H1 (cell line): ENCODE results near the gene CCL15. TPM values are rescaled to one million over a fixed set of nuclear protein-coding genes. Genes with fewer than 3 reads are reported as not detected.

ENCODE experiments used
- CTCF ChIA-PET: fragments of 300-600 bp; sonication (Branson Sonifier 250); formaldehyde crosslinking; loops from one replicate; lab custom pipeline; 2021; ENCODE audit not compliant: partially characterized antibody; lab: Charles Lee
- POLR2A ChIA-PET: fragments of 300-600 bp; sonication (Branson Sonifier 250); formaldehyde crosslinking; loops from one replicate; lab custom pipeline; 2021; ENCODE audit warnings: inconsistent platforms; ENCODE audit not compliant: partially characterized antibody; lab: Charles Lee
- DNase-seq, 2 experiments: peaks; one replicate each; pipeline versions ENCODE4 v3.0.0 to v3.0.0-alpha.2; 2010 to 2022; ENCODE audit warnings: low spot score in 2 of 2, low read depth in 1 of 2, mixed read lengths in 1 of 2
- FAIRE-seq: peaks from 2 replicates; lab custom pipeline; 2011; peaks lifted over from hg19 to GRCh38; lab: Jason Lieb, UNC
- H2AFZ ChIP-seq: 2 replicates; pipeline ENCODE4 v1.8.1; 2012; ENCODE audit warnings: low read length, inconsistent platforms
- H2AK5ac ChIP-seq: 2 replicates; pipeline ENCODE4 v1.6.1; 2013; ENCODE audit warnings: low read depth, low read length
- H2BK120ac ChIP-seq: replicated peaks from 2 replicates; pipeline ENCODE3; 2013; ENCODE audit warnings: low read depth, low read length, inconsistent platforms
- H2BK12ac ChIP-seq: 2 replicates; pipeline ENCODE4 v1.6.1; 2013; ENCODE audit warnings: low read depth, low read length
- H2BK15ac ChIP-seq: 2 replicates; pipeline ENCODE4 v1.6.1; 2013; ENCODE audit warnings: low read length
- H2BK20ac ChIP-seq: 2 replicates; pipeline ENCODE4 v1.6.1; 2013; ENCODE audit warnings: low read length
- H2BK5ac ChIP-seq: 2 replicates; pipeline ENCODE4 v1.6.1; 2013; ENCODE audit warnings: low read depth, low read length
- H3K14ac ChIP-seq: 2 replicates; pipeline ENCODE4 v1.6.1; 2013; ENCODE audit warnings: inconsistent platforms; ENCODE audit not compliant: insufficient read length
- H3K18ac ChIP-seq: 2 replicates; pipeline ENCODE4 v1.6.1; 2013; ENCODE audit warnings: low read length; ENCODE audit errors: extremely low read depth
- H3K23ac ChIP-seq: 2 replicates; pipeline ENCODE4 v1.6.1; 2013; ENCODE audit warnings: inconsistent platforms; ENCODE audit not compliant: insufficient read length
- H3K23me2 ChIP-seq: 2 replicates; pipeline ENCODE4 v1.6.1; 2013; ENCODE audit warnings: low read depth, low read length
- H3K27ac ChIP-seq: 2 replicates; pipeline ENCODE4 v1.6.1; 2011; ENCODE audit warnings: low read depth, low read length, inconsistent platforms
- H3K27me3 ChIP-seq, 4 experiments: replicated peaks in 1 of 4; 1 replicate in 1 of 4; 2 replicates in 3 of 4; pipeline versions ENCODE4 v1.6.1 to v1.8.1; 2011 to 2013; ENCODE audit warnings: low read length in 3 of 4, mild to moderate bottlenecking in 3 of 4, inconsistent platforms in 2 of 4, mixed read lengths in 2 of 4, moderate library complexity in 1 of 4; ENCODE audit not compliant: control insufficient read depth in 3 of 4, insufficient read depth in 3 of 4; ENCODE audit errors: extremely low read depth in 1 of 4
- H3K36me3 ChIP-seq, 4 experiments: 2 replicates each; pipeline versions ENCODE4 v1.6.1 to v1.8.1; 2011 to 2013; ENCODE audit warnings: mild to moderate bottlenecking in 4 of 4, low read length in 3 of 4, moderate library complexity in 2 of 4, control low read depth in 1 of 4, inconsistent platforms in 1 of 4; ENCODE audit not compliant: insufficient read depth in 4 of 4, control insufficient read depth in 2 of 4
- H3K4ac ChIP-seq: replicated peaks from 2 replicates; pipeline ENCODE3; 2013; ENCODE audit warnings: low read length, low read depth, mixed read lengths, inconsistent platforms; ENCODE audit not compliant: insufficient read length
- H3K4me1 ChIP-seq, 4 experiments: replicated peaks in 1 of 4; 1 replicate in 1 of 4; 2 replicates in 3 of 4; pipeline versions ENCODE4 v1.6.1 to v1.8.1; 2011 to 2013; ENCODE audit warnings: low read length in 3 of 4, inconsistent platforms in 2 of 4, mixed read lengths in 1 of 4; ENCODE audit not compliant: insufficient read depth in 4 of 4, control insufficient read depth in 3 of 4
- H3K4me2 ChIP-seq, 2 experiments: 2 replicates each; pipeline versions ENCODE4 v1.6.1 to v1.8.1; 2011 to 2013; ENCODE audit warnings: low read depth in 2 of 2, low read length in 2 of 2, control low read depth in 1 of 2, inconsistent platforms in 1 of 2, mild to moderate bottlenecking in 1 of 2; ENCODE audit not compliant: insufficient read depth in 1 of 2
- H3K4me3 ChIP-seq, 4 experiments: fragments of 200-600, 300-600 bp in 1 of 4; sonication (generic), shearing (Covaris generic), sonication (Bioruptor Twin) in 1 of 4; 2 replicates each; pipeline versions ENCODE4 v1.5.1 to v1.8.1; 2011 to 2016; ENCODE audit warnings: low read length in 4 of 4, low read depth in 3 of 4, control low read depth in 2 of 4, inconsistent platforms in 2 of 4, mild to moderate bottlenecking in 2 of 4, mixed read lengths in 1 of 4, moderate library complexity in 1 of 4; ENCODE audit not compliant: insufficient read depth in 2 of 4; ENCODE audit errors: extremely low read depth in 1 of 4
- H3K56ac ChIP-seq: replicated peaks from 2 replicates; pipeline ENCODE3; 2013; ENCODE audit warnings: low read depth, mild to moderate bottlenecking, mixed read lengths, low read length, inconsistent platforms; ENCODE audit not compliant: insufficient read length
- H3K79me1 ChIP-seq: 2 replicates; pipeline ENCODE4 v1.6.1; 2013; ENCODE audit warnings: low read depth, low read length, control low read depth
- H3K79me2 ChIP-seq, 2 experiments: 2 replicates each; pipeline versions ENCODE4 v1.6.1 to v1.8.1; 2012 to 2013; ENCODE audit warnings: low read length in 2 of 2, mild to moderate bottlenecking in 2 of 2, inconsistent platforms in 1 of 2; ENCODE audit not compliant: insufficient read depth in 2 of 2, control insufficient read depth in 1 of 2
- H3K9ac ChIP-seq, 4 experiments: replicated peaks in 1 of 4; 1 replicate in 1 of 4; 2 replicates in 3 of 4; pipeline versions ENCODE4 v1.6.1 to v1.8.1; 2011 to 2013; ENCODE audit warnings: low read depth in 3 of 4, low read length in 3 of 4, control low read depth in 2 of 4, mild to moderate bottlenecking in 2 of 4, moderate library complexity in 2 of 4, inconsistent platforms in 1 of 4; ENCODE audit errors: extremely low read depth in 1 of 4
- H3K9me3 ChIP-seq, 2 experiments: 2 replicates each; pipeline versions ENCODE4 v1.6.1 to v1.8.1; 2012 to 2013; ENCODE audit warnings: mild to moderate bottlenecking in 2 of 2, moderate library complexity in 2 of 2, control low read depth in 1 of 2, inconsistent platforms in 1 of 2, low read depth in 1 of 2, low read length in 1 of 2, mixed read lengths in 1 of 2; ENCODE audit not compliant: insufficient read depth in 2 of 2
- H4K20me1 ChIP-seq, 2 experiments: replicated peaks in 1 of 2; 2 replicates each; pipeline versions ENCODE3 to v1.8.1; 2011 to 2013; ENCODE audit warnings: inconsistent platforms in 2 of 2, low read length in 2 of 2, mild to moderate bottlenecking in 1 of 2; ENCODE audit not compliant: insufficient read depth in 2 of 2, control insufficient read depth in 1 of 2
- H4K5ac ChIP-seq: 2 replicates; pipeline ENCODE4 v1.6.1; 2013; ENCODE audit warnings: low read length, low read depth, mixed read lengths, inconsistent platforms; ENCODE audit not compliant: insufficient read length
- H4K8ac ChIP-seq: 2 replicates; pipeline ENCODE4 v1.8.0; 2013; ENCODE audit warnings: mild to moderate bottlenecking, moderate library complexity, low read length, inconsistent platforms; ENCODE audit not compliant: insufficient read depth; ENCODE audit errors: extremely low read depth
- H4K91ac ChIP-seq: replicated peaks from 2 replicates; pipeline ENCODE3; 2013; ENCODE audit warnings: low read length, mixed read lengths, inconsistent platforms; ENCODE audit not compliant: insufficient read length
- SP4 ChIP-seq: IDR thresholded peaks from 2 replicates; pipeline ENCODE4 v1.6.1; 2012; ENCODE audit warnings: low read length, inconsistent platforms
- SUZ12 ChIP-seq: fragments of 200-600 bp; sonication (generic); IDR thresholded peaks from 2 replicates; pipeline ENCODE4 v1.6.1; 2012; ENCODE audit warnings: mild to moderate bottlenecking, inconsistent platforms, low read length, moderate library complexity, mixed read lengths
- WGBS, 2 experiments: shearing (Covaris generic) in 1 of 2; methylation state at CpG; one replicate each; pipeline versions ENCODE4 v1.1.6 to v1.1.7; 2013 to 2015; ENCODE audit warnings: low lambda C conversion rate in 2 of 2, mixed read lengths in 2 of 2, inconsistent platforms in 1 of 2, low coverage in 1 of 2, missing lambda C conversion rate in 1 of 2; ENCODE audit not compliant: insufficient replicate concordance in 2 of 2, insufficient coverage in 1 of 2, insufficient read length in 1 of 2; ENCODE audit errors: extremely low coverage in 1 of 2, missing lambda C conversion rate in 1 of 2; 5-methylcytosine and 5-hydroxymethylcytosine counted together
- polyA plus RNA-seq, 7 experiments: library from polyadenylated mRNA; depleted of rRNA in 3 of 7; stranded (reverse) in 5 of 7; unstranded in 2 of 7; fragments of >200 nt in 5 of 7; fragments of 200-250 nt in 2 of 7; gene quantifications; 1 replicate in 5 of 7; 2 replicates in 1 of 7; 4 replicates in 1 of 7; pipeline versions ENCODE4 v1.2.1 to v1.2.3, GENCODE V29; 2011 to 2013; ENCODE audit warnings: missing spikeins in 2 of 7, mixed read lengths in 2 of 7
- total RNA-seq: library from RNA; stranded (reverse); fragmentation: NEBNext Ultra II Directional; extraction: Animal tissue kit (Norgen Biotek cat#: 25700); gene quantifications from 2 replicates; pipeline ENCODE4 v1.2.1, GENCODE V29; 2021

The CCL15 gene
- total and polyA plus RNA-seq, 2 of the 8 experiments (the other 6 are each of a cell fraction or from before 2014, with no cell fraction given): not detected

GRCh38 chr17:35973333-35974260, 27.8 kb downstream of the CCL15 start:
- Histone ChIP-seq H3K4me2 (no peak overlapping the region), H3K23ac (no peak overlapping the region), H2BK12ac (no peak overlapping the region), H3K27me3 (no peaks in the 10 kb centered on the region), H3K14ac (no peak overlapping the region), H4K91ac (no peak overlapping the region), H3K27ac (no peak overlapping the region), H2AFZ (no peak overlapping the region), H4K20me1 (no peaks in the 10 kb centered on the region), H3K18ac (no peak overlapping the region), H3K4ac (no peak overlapping the region), H3K23me2 (no peaks in the 10 kb centered on the region), H3K56ac (no peak overlapping the region), H2BK120ac (no peak overlapping the region), H3K36me3 (no peaks in the 10 kb centered on the region), H3K4me3 (no peak overlapping the region), H3K4me1 (peaks cover 0 to 2% (median 0%) of the 10 kb centered on the region in 4 experiments; a peak in 2 of 7 replicates), H4K8ac (peak overlapping the region; percentile 65; the same call in 1 of the 2 replicates), H3K79me1 (no peaks in the 10 kb centered on the region), H3K9me3 (no peaks in the 10 kb centered on the region), H3K79me2 (no peaks in the 10 kb centered on the region), H2BK20ac (no peak overlapping the region), H4K5ac (no peak overlapping the region), H2BK15ac (no peak overlapping the region), H2AK5ac (no peak overlapping the region), H3K9ac (no peak overlapping the region), H2BK5ac (no peak overlapping the region; the same call in 1 of the 2 replicates)
- no peak for FAIRE-seq
- ChIA-PET POLR2A (no interaction called here), CTCF (interaction anchor here (0.8 to 4.2 kb wide), 7 partner anchors 8 to 175 kb away, joined by 3 to 11 read pairs (median 3); partner anchors contain the start of gene CCL16)
- no peak for DNase-seq
- 89% methylated on average over 10 of the region's 10 CpGs; no CpG with 5 or more reads in 1 of the 2 experiments for WGBS, 2 experiments
- TF ChIP-seq SUZ12: no peak
- no peak for TF ChIP-seq SP4
